HG03103 (cell line): ENCODE data around the gene OR51A7.
"Not testable (repeated sequence)": the region's sequence is repeated elsewhere in the genome, so short reads cannot be mapped to it uniquely, and the experiment has no call there.

ENCODE experiments used
- ATAC-seq: cut with Tn5 transposase; IDR thresholded peaks from one replicate; pipeline ENCODE4 v1.9.1; 2021; ENCODE audit warnings: low read depth; ENCODE audit not compliant: unreplicated experiment

OR51A7 gene

DNA sequence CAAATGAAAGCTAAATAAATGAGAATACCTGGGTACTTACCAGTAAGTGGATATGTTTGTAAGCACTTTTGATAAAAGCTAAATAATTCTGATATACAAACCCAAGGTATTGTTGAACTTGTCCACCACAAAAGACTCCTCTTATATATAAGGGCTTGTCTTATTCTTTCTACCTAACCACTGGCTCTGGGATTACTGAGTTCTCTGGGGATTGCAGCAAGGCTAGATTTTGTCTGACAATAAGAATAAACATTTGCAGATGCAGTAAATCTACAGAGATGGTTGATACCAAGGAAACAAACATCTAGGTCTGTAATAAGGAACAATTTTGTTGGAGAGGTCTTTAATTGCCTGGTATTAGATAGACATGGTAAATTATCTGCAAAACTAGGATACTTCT lies 43.9 kb downstream of the OR51A7 start, which contains the start of gene OR51A4:
Gene OR51A4, minus strand, starts transcription at position 101 of the 400 bp plus-strand sequence. CDS start 505 bp downstream, outside the sequence.
- no peak for ATAC-seq

DNA sequence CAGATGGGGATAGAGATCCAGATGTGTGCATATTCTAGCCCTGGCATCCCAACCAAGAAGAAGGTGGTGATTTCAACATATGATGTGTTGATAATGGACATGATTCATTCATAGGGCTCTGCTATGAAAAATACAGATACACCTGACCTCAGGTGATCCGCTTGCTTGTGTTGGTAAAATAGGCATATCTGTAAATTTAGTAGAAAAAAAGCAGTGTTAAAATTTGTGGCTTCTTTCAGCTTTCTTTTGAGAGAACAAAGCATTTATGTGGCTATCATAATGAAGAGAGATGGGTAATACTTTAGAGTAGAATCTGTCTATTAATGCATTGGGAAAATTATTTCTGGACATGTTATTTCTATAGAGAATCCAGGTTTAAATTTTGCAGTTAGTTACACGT lies 52.0 kb downstream of the OR51A7 start, which contains the start of gene OR51A2:
Gene OR51A2, minus strand, starts transcription at position 101 of the 400 bp plus-strand sequence. Its CDS starts 0 bp downstream, at position 101.
- not testable (repeated sequence) for ATAC-seq

- no peak for ATAC-seq
These were observed 53.8 kb downstream of the OR51A7 start for GRCh38 chr11:4957396-4957795.
